CD14-positive monocyte (primary cell): ENCODE data around the gene BAG5. TPM values are rescaled to one million over a fixed set of nuclear protein-coding genes. Genes with fewer than 3 reads are reported as not detected.
"Not testable (repeated sequence)": the region's sequence is repeated elsewhere in the genome, so short reads cannot be mapped to it uniquely, and the experiment has no call there.

Source experiments
- DNase-seq, 3 donors: peaks; one replicate each; pipeline ENCODE4 v3.0.0-alpha.2; 2011 to 2022
- H2AFZ ChIP-seq: 2 replicates; pipeline ENCODE4 v1.6.0; 2012; ENCODE audit warnings: mild to moderate bottlenecking, low read depth, low read length, inconsistent platforms; ENCODE audit not compliant: insufficient read depth, poor library complexity, severe bottlenecking
- H3K27ac ChIP-seq, 2 donors: 1 replicate in 1 of 2; 2 replicates in 1 of 2; pipeline ENCODE4 v1.5.1; 2012 to 2013; ENCODE audit warnings: low read length in 2 of 2, control low read depth in 1 of 2, inconsistent platforms in 1 of 2, low read depth in 1 of 2, mild to moderate bottlenecking in 1 of 2
- H3K27me3 ChIP-seq, 2 donors: one replicate each; pipeline versions ENCODE4 v1.6.0 to v1.6.1; 2011 to 2013; ENCODE audit warnings: low read length in 2 of 2; ENCODE audit not compliant: control insufficient read depth in 2 of 2, insufficient read depth in 2 of 2
- H3K36me3 ChIP-seq, 2 donors: replicated peaks in 1 of 2; 1 replicate in 1 of 2; 2 replicates in 1 of 2; pipeline versions ENCODE4 v1.5.1 to v1.6.1; 2012 to 2013; ENCODE audit warnings: low read length in 2 of 2, control low read depth in 1 of 2, inconsistent platforms in 1 of 2, mild to moderate bottlenecking in 1 of 2; ENCODE audit not compliant: insufficient read depth in 2 of 2, control insufficient read depth in 1 of 2
- H3K4me1 ChIP-seq, 2 donors: 1 replicate in 1 of 2; 2 replicates in 1 of 2; pipeline versions ENCODE4 v1.5.1 to v1.6.1; 2012 to 2013; ENCODE audit warnings: low read length in 2 of 2, control low read depth in 1 of 2, inconsistent platforms in 1 of 2, mild to moderate bottlenecking in 1 of 2, moderate library complexity in 1 of 2; ENCODE audit not compliant: insufficient read depth in 2 of 2, control insufficient read depth in 1 of 2
- H3K4me2 ChIP-seq: replicated peaks from 2 replicates; pipeline ENCODE3; 2012; ENCODE audit warnings: low read length, moderate library complexity, mild to moderate bottlenecking; ENCODE audit not compliant: poor library complexity, severe bottlenecking; ENCODE audit errors: extremely low read depth
- H3K4me3 ChIP-seq, 3 experiments: fragments of 200-600 bp in 1 of 3; sonication (generic) in 1 of 3; replicated peaks in 1 of 3; 1 replicate in 2 of 3; 2 replicates in 1 of 3; pipeline ENCODE4 v1.5.1; 2011 to 2013; ENCODE audit warnings: low read length in 3 of 3, mild to moderate bottlenecking in 3 of 3, control low read depth in 2 of 3, low read depth in 2 of 3, inconsistent platforms in 1 of 3, moderate library complexity in 1 of 3
- H3K79me2 ChIP-seq: 2 replicates; pipeline ENCODE4 v1.6.0; 2012; ENCODE audit warnings: mild to moderate bottlenecking, control low read depth, inconsistent platforms, low read length, moderate library complexity; ENCODE audit not compliant: insufficient read depth
- H3K9ac ChIP-seq: 2 replicates; pipeline ENCODE4 v1.6.0; 2017; ENCODE audit warnings: low read length, mild to moderate bottlenecking; ENCODE audit not compliant: insufficient read depth, poor library complexity, severe bottlenecking
- H3K9me3 ChIP-seq, 2 donors: replicated peaks in 1 of 2; 1 replicate in 1 of 2; 2 replicates in 1 of 2; pipeline versions ENCODE4 v1.5.1 to v1.6.1; 2012 to 2013; ENCODE audit warnings: low read length in 2 of 2, control low read depth in 1 of 2; ENCODE audit not compliant: control insufficient read depth in 1 of 2, insufficient read depth in 1 of 2
- H4K20me1 ChIP-seq: 2 replicates; pipeline ENCODE4 v1.6.0; 2012; ENCODE audit warnings: mild to moderate bottlenecking, low read length, control low read depth, moderate library complexity; ENCODE audit not compliant: insufficient read depth
- H3K27ac Mint-ChIP-seq, 7 donors: one replicate each; pipeline ENCODE4 v1.8.0; 2020; ENCODE audit warnings: mild to moderate bottlenecking in 7 of 7, mixed read lengths in 7 of 7, moderate library complexity in 6 of 7, inconsistent platforms in 2 of 7
- H3K27me3 Mint-ChIP-seq, 3 donors: one replicate each; pipeline ENCODE4 v1.8.0; 2021 to 2022; ENCODE audit warnings: low read depth in 3 of 3, mild to moderate bottlenecking in 3 of 3, mixed read lengths in 3 of 3, moderate library complexity in 3 of 3, inconsistent platforms in 1 of 3
- H3K36me3 Mint-ChIP-seq, 2 donors: one replicate each; pipeline ENCODE4 v1.8.0; 2020; ENCODE audit warnings: mixed read lengths in 2 of 2, inconsistent platforms in 1 of 2, mild to moderate bottlenecking in 1 of 2
- H3K4me1 Mint-ChIP-seq: one replicate; pipeline ENCODE4 v1.8.0; 2020; ENCODE audit warnings: mild to moderate bottlenecking, mixed read lengths
- H3K4me3 Mint-ChIP-seq, 2 donors: one replicate each; pipeline ENCODE4 v1.8.0; 2020; ENCODE audit warnings: mild to moderate bottlenecking in 2 of 2, mixed read lengths in 2 of 2, moderate library complexity in 1 of 2
- H3K9me3 Mint-ChIP-seq, 7 donors: one replicate each; pipeline ENCODE4 v1.8.0; 2020 to 2022; ENCODE audit warnings: mixed read lengths in 7 of 7, mild to moderate bottlenecking in 6 of 7, moderate library complexity in 6 of 7, inconsistent platforms in 2 of 7
- WGBS: methylation state at CpG from one replicate; pipeline ENCODE4 v1.1.5; 2013; ENCODE audit warnings: missing lambda C conversion rate; ENCODE audit not compliant: insufficient coverage; 5-methylcytosine and 5-hydroxymethylcytosine counted together
- intact Hi-C, 2 donors: fragments of 100-400 bp; cut with micrococcal nuclease; formaldehyde crosslinking; loops; one replicate each; pipeline versions ENCODE4 v1.15.0 to v1.15.1; 2023
- polyA plus RNA-seq, 3 donors: library from polyadenylated mRNA; depleted of rRNA in 1 of 3; unstranded in 2 of 3; stranded (reverse) in 1 of 3; fragments of 300-500 nt in 2 of 3; fragments of >200 nt in 1 of 3; fragmentation: Illumina TruSeq in 2 of 3; gene quantifications; 1 replicate in 2 of 3; 2 replicates in 1 of 3; pipeline ENCODE4 v1.2.3, GENCODE V29; 2012 to 2021
- TF ChIP-seq, protein P1 (sequence below): fragments of 200-600 bp; IDR thresholded peaks from one replicate; pipeline ENCODE4 v1.8.0; 2022; ENCODE audit warnings: antibody characterized with exemption, mild to moderate bottlenecking

The BAG5 gene
- polyA plus RNA-seq, 3 donors, result 4.7 to 33.1 (median 30.1) TPM

DNA sequence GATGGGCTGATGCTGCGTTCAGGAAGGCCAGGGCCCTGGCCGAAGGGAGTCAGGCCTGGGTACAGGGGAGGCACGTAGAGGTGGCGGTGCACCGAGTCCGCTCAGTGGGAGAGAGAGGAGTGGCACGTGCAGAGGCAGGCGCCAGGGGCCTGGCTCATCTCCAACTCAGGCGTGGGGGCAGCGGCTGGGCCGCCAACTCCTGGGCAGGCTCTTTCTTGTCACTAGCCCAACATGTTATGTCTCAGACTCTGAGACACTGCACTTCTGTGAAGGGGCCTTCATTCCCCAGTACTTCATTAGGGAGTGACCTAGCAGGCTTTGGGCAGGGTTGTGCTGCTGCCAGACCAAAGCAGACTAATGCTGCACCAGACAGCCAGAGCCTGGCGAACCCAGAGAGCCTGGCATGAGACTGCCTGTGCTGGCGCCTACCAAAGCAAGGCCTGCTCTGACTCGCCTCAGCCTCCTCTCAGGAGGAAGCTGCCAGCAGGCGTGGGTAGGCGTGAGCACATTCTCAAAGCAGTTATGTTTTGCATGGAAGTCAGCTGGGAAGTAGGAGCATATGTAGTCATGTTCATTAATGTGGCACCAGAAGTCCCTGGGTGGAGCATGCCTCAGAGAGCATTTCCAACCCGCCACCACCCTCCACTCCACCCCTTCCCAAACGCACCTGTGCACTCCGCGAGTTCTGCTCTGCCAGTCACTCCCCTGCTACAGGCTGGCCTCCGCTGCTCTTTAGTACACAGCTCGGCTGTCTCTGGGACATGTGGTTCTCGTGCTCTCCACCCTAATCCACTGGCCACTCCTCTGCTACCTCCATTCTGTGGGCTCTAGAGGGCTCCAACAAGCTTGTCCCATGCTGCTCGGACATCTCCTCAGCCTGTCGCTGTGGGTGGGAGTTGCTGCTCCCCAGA is 49.5 kb downstream of the BAG5 start:
- Mint-ChIP-seq H3K4me1 (no peaks in the 10 kb centered on the region), H3K4me3 (no peak overlapping the region), H3K9me3 (no peaks in the 10 kb centered on the region), H3K36me3 (peaks cover 26 to 44% of the 10 kb centered on the region in 2 donors), H3K27ac (no peak overlapping the region), H3K27me3 (peaks cover 2% of the 10 kb centered on the region in 3 donors)
- 85% methylated on average over 21 of the region's 25 CpGs for WGBS
- no peak overlapping the region for H2AFZ ChIP-seq
- no peak overlapping the region for H3K27ac ChIP-seq
- no peaks in the 10 kb centered on the region for H3K9me3 ChIP-seq
- DNase-seq, result no peak
- peaks cover 17 to 40% of the 10 kb centered on the region in 2 donors for H3K36me3 ChIP-seq
- H3K27me3 ChIP-seq, result no peaks in the 10 kb centered on the region
- TF ChIP-seq, protein P1, sequence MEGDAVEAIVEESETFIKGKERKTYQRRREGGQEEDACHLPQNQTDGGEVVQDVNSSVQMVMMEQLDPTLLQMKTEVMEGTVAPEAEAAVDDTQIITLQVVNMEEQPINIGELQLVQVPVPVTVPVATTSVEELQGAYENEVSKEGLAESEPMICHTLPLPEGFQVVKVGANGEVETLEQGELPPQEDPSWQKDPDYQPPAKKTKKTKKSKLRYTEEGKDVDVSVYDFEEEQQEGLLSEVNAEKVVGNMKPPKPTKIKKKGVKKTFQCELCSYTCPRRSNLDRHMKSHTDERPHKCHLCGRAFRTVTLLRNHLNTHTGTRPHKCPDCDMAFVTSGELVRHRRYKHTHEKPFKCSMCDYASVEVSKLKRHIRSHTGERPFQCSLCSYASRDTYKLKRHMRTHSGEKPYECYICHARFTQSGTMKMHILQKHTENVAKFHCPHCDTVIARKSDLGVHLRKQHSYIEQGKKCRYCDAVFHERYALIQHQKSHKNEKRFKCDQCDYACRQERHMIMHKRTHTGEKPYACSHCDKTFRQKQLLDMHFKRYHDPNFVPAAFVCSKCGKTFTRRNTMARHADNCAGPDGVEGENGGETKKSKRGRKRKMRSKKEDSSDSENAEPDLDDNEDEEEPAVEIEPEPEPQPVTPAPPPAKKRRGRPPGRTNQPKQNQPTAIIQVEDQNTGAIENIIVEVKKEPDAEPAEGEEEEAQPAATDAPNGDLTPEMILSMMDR, result no peak
- H3K79me2 ChIP-seq, result no peaks in the 10 kb centered on the region
- H3K4me2 ChIP-seq, result no peak overlapping the region
- no peaks in the 10 kb centered on the region for H3K4me1 ChIP-seq
- intact Hi-C loops, result no loop called here
- H3K4me3 ChIP-seq, result no peak overlapping the region
- H3K9ac ChIP-seq, result no peak overlapping the region
- H4K20me1 ChIP-seq, result peaks cover 36% of the 10 kb centered on the region

DNA sequence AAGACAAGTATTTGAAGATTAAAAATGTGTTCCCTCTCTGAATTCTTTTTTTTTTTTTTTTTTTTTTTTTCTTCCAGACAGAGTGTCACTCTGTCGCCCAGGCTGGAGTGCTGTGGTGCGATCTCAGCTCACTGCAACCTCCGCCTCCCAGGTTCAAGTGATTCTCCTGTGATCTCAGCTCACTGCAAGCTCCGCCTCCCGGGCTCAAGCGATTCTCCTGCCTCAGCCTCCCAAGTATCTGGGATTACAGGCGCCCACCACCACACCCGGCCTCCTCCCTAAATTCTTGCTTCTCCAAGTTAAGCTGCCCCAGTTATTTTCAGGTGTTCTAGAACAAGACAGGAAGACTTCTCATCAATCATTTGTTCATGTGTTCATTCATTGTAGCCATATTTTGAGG is 50.3 kb downstream of the BAG5 start:
- H3K9me3 Mint-ChIP-seq, result not testable (repeated sequence)

More for the DNA sequence above, 50.3 kb downstream of the BAG5 start:
- H3K4me3 ChIP-seq, H3K79me2 ChIP-seq, intact Hi-C loops, H3K9ac ChIP-seq, H3K27ac Mint-ChIP-seq, DNase-seq, H3K4me3 Mint-ChIP-seq, H3K9me3 ChIP-seq, H3K27ac ChIP-seq, H3K4me2 ChIP-seq, H3K4me1 ChIP-seq, H3K27me3 ChIP-seq, H3K4me1 Mint-ChIP-seq, H2AFZ ChIP-seq, H3K27me3 Mint-ChIP-seq: not testable (repeated sequence)
- H3K36me3 ChIP-seq, result peaks cover 20 to 47% of the 10 kb centered on the region in 2 donors
- H3K36me3 Mint-ChIP-seq, result peaks cover 28 to 52% of the 10 kb centered on the region in 2 donors
- H4K20me1 ChIP-seq, result peaks cover 44% of the 10 kb centered on the region
- WGBS, result 96% methylated on average over 8 of the region's 8 CpGs
